ENCODE data around the gene GRWD1. TPM values are rescaled to one million over a fixed set of nuclear protein-coding genes. Genes with fewer than 3 reads are reported as not detected.
A peak's percentile ranks its signal among the peaks of the same experiment; 100 is the strongest.

Gene GRWD1
- total RNA-seq, 1 donor from 2014 or later, result 17.7 TPM

- peak; percentile 32 for ATAC-seq
- intact Hi-C loops (cut with DNase I), result no loop called here
- no peak for DNase-seq (ENCODE audit: missing footprints)
Measured at GRCh38 chr19:48419158-48419920, 26.4 kb upstream of the GRWD1 start.

GRCh38 chr19:48421548-48421947 lies 24.2 kb upstream of the GRWD1 start:
- DNase-seq (ENCODE audit: missing footprints) (no peak), ATAC-seq (no peak)
- intact Hi-C loops (cut with DNase I), result no loop called here

- no peak for DNase-seq (ENCODE audit: missing footprints)
- ATAC-seq, result no peak
- intact Hi-C loops (cut with DNase I), result no loop called here
Measured at GRCh38 chr19:48424694-48425219, 21.0 kb upstream of the GRWD1 start.

GRCh38 chr19:48428670-48429069 lies 17.1 kb upstream of the GRWD1 start:
- no peak for DNase-seq (ENCODE audit: missing footprints)
- intact Hi-C loops (cut with DNase I), result no loop called here

DNA sequence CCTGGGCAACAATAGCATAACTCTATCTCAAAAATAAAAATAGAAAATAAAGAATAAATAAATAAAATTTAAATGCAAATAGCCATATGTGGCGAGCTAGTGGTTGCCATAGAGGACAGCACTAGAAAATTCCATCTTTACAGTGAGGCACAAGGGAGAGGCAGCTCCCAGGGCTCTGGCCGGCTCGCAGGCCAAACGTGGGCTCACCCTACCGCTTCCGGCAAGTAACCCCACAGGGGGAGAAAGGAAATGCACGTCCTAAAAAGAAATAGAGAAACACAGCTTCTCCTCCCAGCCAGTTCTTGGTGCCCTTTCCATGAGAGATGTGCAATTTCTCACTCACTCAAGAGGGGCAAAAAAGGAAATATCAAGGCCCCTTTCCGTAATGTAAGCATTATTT lies 12.4 kb upstream of the GRWD1 start:
- ATAC-seq (no peak), DNase-seq (ENCODE audit: missing footprints) (no peak)
- intact Hi-C loops (cut with DNase I), result no loop called here

More at GRCh38 chr19:48428670-48429069, 17.1 kb upstream of the GRWD1 start:
- no peak for ATAC-seq

DNA sequence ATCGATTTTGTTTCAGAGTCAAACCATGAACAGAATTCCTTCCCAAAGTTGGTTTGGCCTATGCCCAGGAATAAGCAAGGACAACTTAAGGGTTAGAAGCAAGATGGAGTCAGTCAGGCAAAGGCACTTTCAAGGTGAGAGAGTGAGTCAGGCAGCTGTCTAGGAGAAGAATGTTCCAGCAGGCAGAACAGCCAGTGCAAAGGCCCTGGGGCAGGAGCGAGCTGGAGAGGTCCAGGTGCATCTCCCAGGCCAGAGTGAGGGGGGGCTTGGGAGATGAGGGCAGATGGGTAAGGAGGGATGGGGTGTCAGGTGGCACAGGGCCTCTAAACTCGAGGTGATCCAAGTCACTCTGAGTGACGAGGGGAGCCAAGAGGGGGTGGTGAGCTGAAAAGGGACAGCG lies 9.2 kb upstream of the GRWD1 start:
- no peak for DNase-seq (ENCODE audit: missing footprints)
- intact Hi-C loops (cut with DNase I), result no loop called here
- no peak for ATAC-seq

- intact Hi-C loops (cut with DNase I), result no loop called here
- no peak for DNase-seq (ENCODE audit: missing footprints)
- no peak for ATAC-seq
Measured at GRCh38 chr19:48441360-48442050, 4.3 kb upstream of the GRWD1 start.

- DNase-seq (ENCODE audit: missing footprints) (no peak), ATAC-seq (no peak)
- intact Hi-C loops (cut with DNase I), result no loop called here
Measured at GRCh38 chr19:48442116-48443035, 3.4 kb upstream of the GRWD1 start.

GRCh38 chr19:48443256-48443655 lies 2.5 kb upstream of the GRWD1 start:
- DNase-seq (ENCODE audit: missing footprints) (no peak), ATAC-seq (no peak)
- intact Hi-C loops (cut with DNase I), result no loop called here

- ATAC-seq, result no peak
- intact Hi-C loops (cut with DNase I), result no loop called here
- DNase-seq (ENCODE audit: missing footprints), result no peak
Measured at GRCh38 chr19:48443731-48444128, 2.1 kb upstream of the GRWD1 start.

- intact Hi-C loops (cut with DNase I), result no loop called here
- DNase-seq (ENCODE audit: missing footprints) (no peak), ATAC-seq (no peak)
Measured at GRCh38 chr19:48444129-48444935, 1.5 kb upstream of the GRWD1 start.

- no peak for ATAC-seq
- intact Hi-C loops (cut with DNase I), result no loop called here
- DNase-seq (ENCODE audit: missing footprints), result no peak
Measured at GRCh38 chr19:48444936-48445200, 915 bp upstream of the GRWD1 start.

GRCh38 chr19:48445256-48445605 lies 552 bp upstream of the GRWD1 start:
- DNase-seq (ENCODE audit: missing footprints), result no peak
- intact Hi-C loops (cut with DNase I), result no loop called here
- peak; percentile 75 for ATAC-seq

- ATAC-seq, result no peak
- intact Hi-C loops (cut with DNase I), result loop anchor here (1.0 kb wide), 1 partner anchor 55 kb away; the partner anchor contains the start of gene KDELR1
- no peak for DNase-seq (ENCODE audit: missing footprints)
Measured at GRCh38 chr19:48446579-48446978, 796 bp downstream of the GRWD1 start.

DNA sequence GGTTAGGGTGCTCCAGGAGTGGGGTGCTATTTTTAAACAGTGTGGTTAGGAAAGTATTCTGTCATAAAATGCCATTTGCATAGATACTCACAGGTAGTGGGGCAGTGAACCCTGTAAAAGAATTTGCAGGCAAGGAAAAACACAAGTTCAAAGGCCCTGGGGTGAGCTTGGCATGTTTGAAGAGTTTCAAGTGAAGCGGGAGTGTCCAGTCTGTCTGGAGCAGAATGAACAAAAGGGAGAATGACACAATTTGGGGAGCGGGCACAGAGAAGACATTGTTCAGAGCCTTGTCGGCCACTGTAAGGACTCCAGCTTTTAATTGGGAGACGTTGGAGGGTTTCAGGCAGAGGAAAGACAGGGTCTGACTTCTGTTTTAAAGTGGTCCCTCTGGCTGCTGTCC lies 2.8 kb downstream of the GRWD1 start:
- intact Hi-C loops (cut with DNase I), result no loop called here
- no peak for ATAC-seq
- DNase-seq (ENCODE audit: missing footprints), result no peak

GRCh38 chr19:48450441-48450840 lies 4.7 kb downstream of the GRWD1 start:
- ATAC-seq (no peak), DNase-seq (ENCODE audit: missing footprints) (no peak)
- intact Hi-C loops (cut with DNase I), result no loop called here

GRCh38 chr19:48450863-48451262 lies 5.1 kb downstream of the GRWD1 start:
- DNase-seq (ENCODE audit: missing footprints) (no peak), ATAC-seq (no peak)
- intact Hi-C loops (cut with DNase I), result no loop called here

DNA sequence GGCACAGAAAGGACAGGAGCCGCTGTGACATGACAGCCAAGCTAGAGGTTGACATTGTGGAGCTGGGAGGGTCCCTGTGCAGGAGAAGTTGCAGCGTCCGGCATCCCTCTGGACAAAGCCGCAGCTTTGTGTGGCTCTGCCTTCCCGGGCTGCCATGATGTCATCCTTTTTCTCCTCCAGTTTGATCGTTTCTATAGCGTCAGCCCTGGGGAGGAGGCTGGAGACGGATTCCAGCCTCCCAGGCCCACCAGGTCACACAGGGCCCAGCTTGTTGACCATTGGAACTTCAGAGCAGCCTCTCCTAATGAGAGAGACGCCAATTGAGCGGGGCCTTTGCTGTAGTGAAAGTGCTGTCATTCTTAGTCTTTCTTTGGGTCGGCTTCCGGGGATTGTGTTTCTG lies 5.8 kb downstream of the GRWD1 start:
- DNase-seq (ENCODE audit: missing footprints) (no peak), ATAC-seq (no peak)
- intact Hi-C loops (cut with DNase I), result no loop called here

Data from Right ventricle myocardium inferior (tissue), 1 donor.